ENCODE measurements around the gene TSPYL4.

TSPYL4 gene

GRCh38 chr6:116271149-116271708 lies 17.4 kb upstream of the TSPYL4 start:
- DNase-seq (ENCODE audit: low read depth in 2 of 2): no peak

GRCh38 chr6:116268589-116269293 lies 14.9 kb upstream of the TSPYL4 start:
- DNase-seq (ENCODE audit: low read depth in 2 of 2): no peak

- DNase-seq (ENCODE audit: low read depth in 2 of 2): no peak
Observed at GRCh38 chr6:116267836-116268588, 14.1 kb upstream of the TSPYL4 start.

GRCh38 chr6:116266803-116267202 lies 12.9 kb upstream of the TSPYL4 start:
- no peak for DNase-seq (ENCODE audit: low read depth in 2 of 2)

GRCh38 chr6:116265041-116265829 lies 11.4 kb upstream of the TSPYL4 start:
- no peak for DNase-seq (ENCODE audit: low read depth in 2 of 2)

GRCh38 chr6:116263353-116263752 lies 9.5 kb upstream of the TSPYL4 start:
- DNase-seq (ENCODE audit: low read depth in 2 of 2): no peak

- no peak for DNase-seq (ENCODE audit: low read depth in 2 of 2)
Observed at GRCh38 chr6:116258520-116258919, 4.6 kb upstream of the TSPYL4 start.

- no peak for DNase-seq (ENCODE audit: low read depth in 2 of 2)
Observed at GRCh38 chr6:116256694-116257093, 2.8 kb upstream of the TSPYL4 start.

- no peak for DNase-seq (ENCODE audit: low read depth in 2 of 2)
Observed at GRCh38 chr6:116255246-116255800, 1.4 kb upstream of the TSPYL4 start.

- DNase-seq (ENCODE audit: low read depth in 2 of 2): no peak
Observed at GRCh38 chr6:116254297-116255056, 602 bp upstream of the TSPYL4 start.

- no peak for DNase-seq (ENCODE audit: low read depth in 2 of 2)
Observed at GRCh38 chr6:116253188-116253504, 729 bp downstream of the TSPYL4 start.

GRCh38 chr6:116251568-116252384 lies 2.1 kb downstream of the TSPYL4 start:
- no peak for DNase-seq (ENCODE audit: low read depth in 2 of 2)

- no peak for DNase-seq (ENCODE audit: low read depth in 2 of 2)
Observed at GRCh38 chr6:116248577-116248976, 5.3 kb downstream of the TSPYL4 start.

- DNase-seq (ENCODE audit: low read depth in 2 of 2): no peak
Observed at GRCh38 chr6:116247285-116247684, 6.6 kb downstream of the TSPYL4 start.

GRCh38 chr6:116246089-116246488 lies 7.8 kb downstream of the TSPYL4 start:
- DNase-seq (ENCODE audit: low read depth in 2 of 2): no peak

GRCh38 chr6:116244284-116244683 lies 9.6 kb downstream of the TSPYL4 start:
- DNase-seq (ENCODE audit: low read depth in 2 of 2): no peak

GRCh38 chr6:116239856-116240255 lies 14.0 kb downstream of the TSPYL4 start:
- DNase-seq (ENCODE audit: low read depth in 2 of 2): no peak

- no peak for DNase-seq (ENCODE audit: low read depth in 2 of 2)
Observed at GRCh38 chr6:116239256-116239655, 14.6 kb downstream of the TSPYL4 start.

GRCh38 chr6:116238083-116238482 lies 15.8 kb downstream of the TSPYL4 start:
- DNase-seq (ENCODE audit: low read depth in 2 of 2): no peak

- no peak for DNase-seq (ENCODE audit: low read depth in 2 of 2)
Observed at GRCh38 chr6:116234689-116235088, 19.2 kb downstream of the TSPYL4 start.
